Activated T-cell treated with anti-CD3 and anti-CD28 coated beads for 48 hours (primary cell): ENCODE results near the gene YBX1.
"Not testable (repeated sequence)": the region's sequence is repeated elsewhere in the genome, so short reads cannot be mapped to it uniquely, and the experiment has no call there.

Source experiments
- DNase-seq: peaks from one replicate; pipeline ENCODE4 v3.0.0-alpha.2; 2020; ENCODE audit warnings: low read depth

YBX1 gene

DNA sequence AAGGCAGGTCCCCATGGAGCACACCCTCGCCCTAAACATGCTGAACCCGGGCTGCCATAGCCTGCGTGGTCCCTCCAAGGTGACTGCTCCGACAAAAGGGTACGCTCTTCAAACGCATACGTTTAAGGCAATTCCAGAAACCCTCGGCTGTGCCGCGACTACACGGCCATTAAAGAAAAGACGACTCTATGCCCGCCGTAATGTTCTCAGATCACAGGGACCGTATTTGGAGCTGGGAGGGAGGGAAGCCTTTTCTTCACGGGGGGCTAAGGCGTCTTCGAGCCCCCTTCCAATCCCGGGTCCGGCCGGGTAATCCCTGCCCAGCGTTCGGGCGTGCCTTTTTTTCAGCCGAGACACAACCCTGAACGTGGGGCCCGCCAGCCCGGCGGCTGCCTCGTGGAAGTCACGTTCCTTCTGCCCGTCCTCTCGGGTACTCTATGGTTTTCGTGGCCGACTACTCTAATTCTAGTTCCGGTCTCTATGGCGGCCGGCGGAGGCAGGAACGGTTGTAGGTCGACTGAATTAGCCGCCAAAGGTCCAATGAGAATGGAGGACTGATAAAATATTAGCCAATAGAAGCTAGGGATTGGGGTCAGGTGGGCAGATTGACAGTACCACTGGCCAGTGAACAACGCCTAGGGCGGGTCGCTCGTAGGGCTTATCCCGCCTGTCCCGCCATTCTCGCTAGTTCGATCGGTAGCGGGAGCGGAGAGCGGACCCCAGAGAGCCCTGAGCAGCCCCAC is at the start of gene YBX1:
YBX1 (plus strand) TSS at position 678 of the 743 bp plus-strand sequence. CDS start 148 bp downstream, outside the sequence.
- DNase-seq, result peak; percentile 91

DNA sequence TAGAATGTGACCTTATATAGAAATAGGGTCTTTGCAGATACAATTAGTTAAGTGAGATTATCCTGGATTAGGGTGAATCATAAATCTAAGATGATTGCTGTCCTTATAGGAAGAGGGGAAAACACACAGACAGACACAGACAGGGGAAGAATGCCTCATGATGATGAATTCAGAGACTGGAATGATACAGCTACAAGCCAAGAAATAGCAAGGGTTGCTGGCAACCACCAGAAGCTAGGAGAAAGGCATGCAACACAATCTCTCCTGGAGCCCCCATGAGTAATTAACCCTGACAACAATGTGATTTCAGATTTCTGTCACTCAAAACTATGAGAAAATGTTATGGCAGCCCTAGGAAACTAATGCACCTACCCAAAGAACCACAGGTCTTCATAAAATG is 43.1 kb upstream of the YBX1 start:
- DNase-seq, result no peak

DNA sequence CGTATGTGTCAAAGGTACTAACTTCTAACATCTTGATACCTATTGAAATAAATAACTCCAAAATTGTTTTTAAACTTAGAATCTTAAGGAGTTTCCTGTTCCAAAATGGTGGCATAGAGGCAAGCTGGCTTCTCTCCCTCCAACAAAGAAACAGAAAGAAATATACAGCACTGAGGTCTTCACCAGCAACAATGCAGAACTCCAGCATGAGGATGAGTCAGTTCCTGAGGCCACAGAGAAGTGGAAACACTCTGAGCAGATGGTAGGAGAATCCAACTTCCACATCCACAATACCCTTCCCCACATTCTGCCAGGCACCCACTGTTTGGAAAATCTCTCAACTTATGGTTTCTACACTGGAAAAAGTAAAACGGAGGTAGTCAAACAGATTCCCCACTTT is 36.2 kb upstream of the YBX1 start:
- DNase-seq, result no peak

GRCh38 chr1:42657201-42657600 is 25.0 kb upstream of the YBX1 start:
- no peak for DNase-seq

DNA sequence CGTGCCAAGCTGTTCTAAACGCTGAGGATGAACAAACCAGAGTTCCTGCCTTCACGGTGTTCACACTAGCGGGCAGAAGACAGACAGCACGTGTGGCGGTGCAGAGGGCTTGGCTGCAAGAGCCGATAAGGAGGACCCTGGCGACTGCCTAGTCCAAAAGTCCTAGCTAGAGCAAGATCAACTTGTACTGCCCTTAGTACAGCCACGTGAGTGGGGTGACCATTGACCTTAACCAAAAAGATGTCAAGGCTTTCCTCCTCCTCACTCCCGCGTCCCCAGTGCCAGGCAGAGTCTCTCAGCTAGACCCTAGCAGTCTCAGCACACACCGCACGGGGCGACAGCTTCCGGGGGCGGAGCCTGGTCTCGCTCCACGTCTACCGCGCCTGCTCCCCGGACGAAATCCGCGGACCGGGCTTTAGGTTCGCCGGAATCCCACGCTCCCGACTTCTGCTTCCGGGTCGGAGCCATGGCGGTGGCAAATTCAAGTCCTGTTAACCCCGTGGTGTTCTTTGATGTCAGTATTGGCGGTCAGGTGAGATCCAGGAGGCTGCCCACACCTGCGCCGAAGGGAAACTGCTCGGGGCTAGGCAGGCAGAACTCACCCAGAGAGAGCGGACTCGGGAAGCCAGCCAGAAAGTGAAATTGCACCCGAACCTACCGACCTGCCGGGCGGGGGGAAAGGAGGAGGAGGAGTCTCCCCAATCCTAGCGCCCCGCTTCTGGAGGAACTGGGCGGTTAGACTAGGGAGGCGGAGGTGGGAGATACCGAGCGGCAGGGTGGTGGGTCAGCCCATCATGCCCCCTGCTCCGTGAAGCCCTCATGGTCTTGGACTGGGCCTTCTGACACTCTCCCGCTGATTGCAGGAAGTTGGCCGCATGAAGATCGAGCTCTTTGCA is 24.0 kb upstream of the YBX1 start, which contains the start of gene PPIH:
PPIH (plus strand) TSS at position 443 of the 896 bp plus-strand sequence; CDS start at position 467, 24 bp downstream.
- peak; percentile 94 for DNase-seq

DNA sequence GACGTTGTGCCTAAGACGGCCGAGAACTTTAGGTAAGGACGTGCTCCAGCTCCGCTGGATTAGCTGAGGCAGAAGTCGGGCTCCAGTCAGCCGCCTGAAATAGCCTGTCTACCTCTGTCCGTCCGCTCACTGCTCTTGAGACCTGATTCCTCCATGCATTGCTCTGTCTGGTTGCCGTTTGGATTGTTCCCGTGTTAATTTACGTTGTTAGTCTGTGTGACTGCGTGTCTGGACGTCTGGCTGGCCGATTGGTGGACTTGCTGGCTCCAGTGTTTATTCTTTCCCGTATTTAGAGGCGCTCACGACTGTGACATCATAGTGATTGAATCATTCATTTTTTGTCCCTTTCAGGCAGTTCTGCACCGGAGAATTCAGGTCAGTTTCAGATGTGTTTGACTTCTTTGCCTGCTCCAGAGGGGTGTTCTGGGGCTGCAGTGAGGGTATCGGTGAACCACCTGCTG is 23.3 kb upstream of the YBX1 start:
- no peak for DNase-seq

GRCh38 chr1:42660907-42661500 is 21.2 kb upstream of the YBX1 start:
- no peak for DNase-seq

GRCh38 chr1:42669936-42670335 is 12.3 kb upstream of the YBX1 start:
- DNase-seq, result no peak

DNA sequence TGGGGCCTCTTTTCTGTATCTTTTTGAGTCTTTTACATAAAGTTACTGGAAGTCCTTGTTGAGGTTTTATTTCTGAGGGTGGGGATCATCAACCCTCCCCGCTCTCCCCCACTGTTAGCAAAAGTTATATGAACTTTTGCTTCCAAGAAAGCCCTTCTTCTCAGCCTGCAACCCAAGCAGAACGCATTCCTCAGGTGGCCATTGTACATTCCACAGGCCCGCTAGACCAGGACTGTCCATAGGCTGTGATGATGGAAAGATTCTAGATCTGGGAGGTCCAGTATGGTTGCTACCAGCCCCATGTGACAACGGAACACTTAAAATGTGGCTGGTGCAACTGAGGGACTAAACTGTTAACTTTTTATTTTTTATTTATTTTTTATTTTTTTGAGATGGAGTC is 11.8 kb upstream of the YBX1 start:
- no peak for DNase-seq

DNA sequence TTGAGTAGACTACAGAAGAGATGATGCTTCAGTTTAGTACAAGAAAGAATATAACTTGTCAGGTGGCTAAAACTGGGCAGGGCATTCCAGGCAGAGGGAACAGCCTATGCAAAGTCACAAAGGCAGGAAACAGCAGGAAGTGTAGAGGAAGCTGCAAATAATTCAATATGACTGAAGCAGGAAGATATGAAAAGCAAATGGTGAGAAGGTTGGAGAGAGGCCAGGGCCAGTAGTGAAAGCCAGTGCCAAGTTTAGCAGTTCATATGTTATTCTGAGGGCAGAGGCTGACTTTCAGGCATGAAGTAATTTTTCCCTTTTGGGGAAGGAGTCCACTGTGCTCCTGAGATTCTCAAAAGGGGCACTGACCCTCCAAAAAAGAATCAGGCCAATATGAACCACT is 8.0 kb upstream of the YBX1 start:
- no peak for DNase-seq

DNA sequence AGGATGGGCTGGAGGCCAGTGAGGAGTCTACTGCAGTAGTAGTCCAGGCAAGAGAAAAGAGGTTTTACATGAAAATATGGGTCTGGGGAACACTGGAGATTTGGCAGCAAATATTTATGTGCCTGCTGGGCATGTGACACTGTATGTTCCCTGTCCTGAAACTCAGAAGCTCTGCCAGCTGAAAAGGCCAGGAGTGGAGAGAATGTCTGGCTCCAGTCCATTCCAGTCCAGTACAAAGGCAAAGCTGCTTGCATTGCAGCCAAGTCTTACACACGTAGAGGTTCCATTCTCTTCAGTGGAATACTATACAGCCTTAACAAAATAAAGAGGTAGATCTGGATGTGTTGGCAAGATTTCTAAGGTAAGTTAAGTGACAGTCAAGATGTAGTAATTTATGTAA is 7.5 kb upstream of the YBX1 start:
- DNase-seq, result no peak

DNA sequence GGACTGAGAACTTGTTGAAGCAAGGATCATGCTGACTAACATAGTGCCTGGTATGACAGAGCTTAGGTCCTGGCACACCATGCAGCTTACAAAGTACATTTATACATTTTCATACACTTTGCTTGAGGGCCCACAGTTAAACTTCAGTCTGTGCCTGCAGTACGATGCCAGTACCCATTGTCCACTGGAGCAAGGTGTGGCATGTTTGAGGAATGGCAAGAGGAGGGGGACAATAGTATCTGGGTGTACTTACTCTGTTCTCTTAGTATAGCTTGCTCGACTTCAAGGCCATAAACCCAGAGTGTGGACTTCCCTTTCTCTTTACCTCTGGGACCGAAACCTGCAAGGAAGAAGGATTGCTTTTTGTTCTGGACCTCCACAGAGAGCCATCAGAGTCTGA is 6.8 kb upstream of the YBX1 start:
- DNase-seq, result no peak

DNA sequence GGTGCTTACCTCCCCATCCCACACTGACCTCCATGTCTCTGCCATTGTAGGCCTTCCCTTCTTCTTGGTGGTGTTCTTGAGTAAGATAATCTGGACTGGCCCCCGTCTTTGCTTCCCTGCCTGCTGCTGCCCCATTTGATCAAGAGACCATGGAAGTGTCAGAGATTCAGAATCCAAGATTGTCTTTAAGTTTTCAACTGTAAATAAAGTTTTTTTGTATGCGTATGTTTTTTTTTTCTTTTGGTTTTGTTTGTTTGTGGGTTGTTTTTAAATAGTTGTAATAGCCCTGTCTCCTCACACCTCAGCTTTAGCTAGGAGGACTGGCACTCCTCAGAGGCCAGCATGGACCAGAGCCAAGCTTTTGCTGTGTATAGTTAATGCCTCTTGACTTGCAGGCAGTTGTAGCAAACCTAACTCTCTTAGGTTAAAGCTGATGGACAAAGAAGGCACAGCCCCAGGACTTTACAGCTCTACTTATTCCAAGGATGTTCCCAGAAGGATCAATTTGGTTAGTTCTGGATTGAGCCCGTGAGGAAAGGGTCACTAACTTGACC is 5.6 kb upstream of the YBX1 start:
- DNase-seq, result no peak

GRCh38 chr1:42679364-42679983 is 2.7 kb upstream of the YBX1 start:
- no peak for DNase-seq

DNA sequence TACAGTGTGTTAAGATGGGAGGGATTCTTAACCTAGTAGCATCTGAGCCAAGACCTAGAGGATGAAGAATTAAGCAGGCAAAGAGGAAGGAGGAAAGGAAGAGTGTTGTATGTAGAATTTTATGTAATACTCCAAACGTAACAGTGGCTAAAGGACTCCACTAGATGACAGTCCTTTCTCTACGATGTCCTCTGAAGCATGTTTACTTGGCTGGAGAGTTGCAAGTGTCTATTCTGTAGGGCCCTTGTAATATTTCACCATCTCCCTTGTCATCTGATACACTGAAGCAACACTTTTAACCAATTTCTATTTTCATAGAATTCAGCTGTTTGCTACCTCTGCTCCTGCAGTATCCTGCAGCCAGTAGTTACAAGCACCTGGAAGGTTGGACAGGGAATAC is 2.2 kb upstream of the YBX1 start:
- DNase-seq, result no peak

DNA sequence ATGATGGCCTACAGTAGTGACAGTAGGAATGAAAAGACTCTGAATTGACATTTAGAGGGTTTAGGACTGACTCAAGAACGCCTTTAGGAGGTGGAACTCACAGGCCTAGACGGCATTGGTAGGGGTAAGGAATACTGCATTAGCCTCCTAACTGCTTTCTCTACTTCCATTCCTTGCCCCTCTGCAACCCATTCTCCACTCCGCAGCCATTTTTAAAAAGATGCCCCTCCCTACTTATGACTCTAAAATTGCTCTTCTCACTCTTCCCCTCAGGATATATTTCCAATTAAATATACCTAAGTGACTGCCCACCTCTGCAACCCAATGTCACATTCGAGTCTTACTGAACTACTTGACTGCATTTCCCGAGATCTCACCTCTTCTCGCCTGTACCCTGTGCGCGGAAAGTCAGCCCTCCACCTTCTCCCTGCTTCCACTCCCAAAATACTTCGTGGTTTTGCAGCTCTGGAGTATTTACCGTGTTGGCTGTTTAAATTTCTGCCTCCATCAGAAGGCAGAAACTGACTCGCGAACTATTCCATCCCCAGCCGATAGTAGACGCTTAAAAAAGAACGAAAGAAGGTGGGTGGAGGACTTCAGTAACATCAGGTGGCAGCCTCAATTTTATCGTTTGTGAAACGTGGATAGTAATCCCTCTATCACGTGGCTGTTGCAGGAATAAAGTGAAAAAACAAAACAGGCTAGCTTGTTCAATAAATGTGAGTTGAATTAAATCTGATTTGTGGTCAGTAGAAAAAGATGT is 1.1 kb upstream of the YBX1 start:
- DNase-seq, result no peak

DNA sequence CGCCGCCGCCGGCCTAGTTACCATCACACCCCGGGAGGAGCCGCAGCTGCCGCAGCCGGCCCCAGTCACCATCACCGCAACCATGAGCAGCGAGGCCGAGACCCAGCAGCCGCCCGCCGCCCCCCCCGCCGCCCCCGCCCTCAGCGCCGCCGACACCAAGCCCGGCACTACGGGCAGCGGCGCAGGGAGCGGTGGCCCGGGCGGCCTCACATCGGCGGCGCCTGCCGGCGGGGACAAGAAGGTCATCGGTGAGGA is 193 bp downstream of the YBX1 start:
- not testable (repeated sequence) for DNase-seq

GRCh38 chr1:42682739-42683531 is 717 bp downstream of the YBX1 start:
- DNase-seq, result peak; percentile 65

DNA sequence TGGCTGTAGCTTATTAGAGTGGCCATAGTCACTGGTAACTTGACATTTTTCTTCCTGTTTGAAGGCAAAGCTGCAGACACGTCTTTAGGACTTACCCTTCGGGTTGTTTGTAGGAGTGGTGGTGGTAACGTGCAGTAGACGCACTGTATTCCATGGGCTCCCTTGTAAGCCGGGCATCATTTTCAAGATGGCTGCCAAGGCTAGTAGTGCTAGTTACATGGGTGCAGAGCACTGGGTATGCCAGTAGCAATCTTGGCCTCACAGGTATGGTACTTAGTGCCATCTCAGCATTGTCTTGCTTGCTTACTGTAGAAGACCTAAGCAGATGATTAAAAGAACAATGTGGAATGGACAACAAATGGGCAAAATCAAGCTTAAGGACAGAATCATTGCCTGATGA is 1.9 kb downstream of the YBX1 start:
- no peak for DNase-seq

- DNase-seq, result no peak
These were observed 4.2 kb downstream of the YBX1 start for GRCh38 chr1:42686418-42686817.

GRCh38 chr1:42689912-42690311 is 7.7 kb downstream of the YBX1 start:
- no peak for DNase-seq
